ENCODE data around the gene SCUBE3.

- TF ChIP-seq POLR2AphosphoS5 (IDR thresholded peaks at IDR 0.05; ENCODE audit: borderline replicate concordance, low read depth, low read length) (no peak), EZH2 (IDR thresholded peaks at IDR 0.05) (no peak)
Observed at GRCh38 chr6:35164277-35164676, 49.5 kb upstream of the SCUBE3 start.

Measured in SK-N-MC (cell line).